Breast epithelium (tissue), 3 donors: ENCODE results near the gene HOXD12.

Experiments used
- POLR2A ChIP-seq: fragments of 450-650 bp; IDR thresholded peaks from one replicate; pipeline ENCODE4 v1.6.1; 2016; ENCODE audit warnings: antibody characterized with exemption, mild to moderate bottlenecking, moderate library complexity
- POLR2AphosphoS5 ChIP-seq, 3 donors: sonication (generic); formaldehyde crosslinking; IDR thresholded peaks; one replicate each; pipeline ENCODE4 v1.6.1; 2017; ENCODE audit warnings: antibody characterized with exemption in 3 of 3
- TF ChIP-seq, protein P1 (sequence below), 3 donors: fragments of 450-650 bp; IDR thresholded peaks; one replicate each; pipeline ENCODE4 v1.5.1; 2016 to 2017; ENCODE audit warnings: antibody characterized with exemption in 3 of 3, mild to moderate bottlenecking in 3 of 3, moderate library complexity in 3 of 3

GRCh38 chr2:176072951-176073904, 26.4 kb upstream of the HOXD12 start:
- TF ChIP-seq, protein P1, sequence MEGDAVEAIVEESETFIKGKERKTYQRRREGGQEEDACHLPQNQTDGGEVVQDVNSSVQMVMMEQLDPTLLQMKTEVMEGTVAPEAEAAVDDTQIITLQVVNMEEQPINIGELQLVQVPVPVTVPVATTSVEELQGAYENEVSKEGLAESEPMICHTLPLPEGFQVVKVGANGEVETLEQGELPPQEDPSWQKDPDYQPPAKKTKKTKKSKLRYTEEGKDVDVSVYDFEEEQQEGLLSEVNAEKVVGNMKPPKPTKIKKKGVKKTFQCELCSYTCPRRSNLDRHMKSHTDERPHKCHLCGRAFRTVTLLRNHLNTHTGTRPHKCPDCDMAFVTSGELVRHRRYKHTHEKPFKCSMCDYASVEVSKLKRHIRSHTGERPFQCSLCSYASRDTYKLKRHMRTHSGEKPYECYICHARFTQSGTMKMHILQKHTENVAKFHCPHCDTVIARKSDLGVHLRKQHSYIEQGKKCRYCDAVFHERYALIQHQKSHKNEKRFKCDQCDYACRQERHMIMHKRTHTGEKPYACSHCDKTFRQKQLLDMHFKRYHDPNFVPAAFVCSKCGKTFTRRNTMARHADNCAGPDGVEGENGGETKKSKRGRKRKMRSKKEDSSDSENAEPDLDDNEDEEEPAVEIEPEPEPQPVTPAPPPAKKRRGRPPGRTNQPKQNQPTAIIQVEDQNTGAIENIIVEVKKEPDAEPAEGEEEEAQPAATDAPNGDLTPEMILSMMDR (IDR thresholded peaks at IDR 0.05) = no peak
- TF ChIP-seq POLR2A (no peak), POLR2AphosphoS5 (IDR thresholded peaks at IDR 0.05) (no peak)
